Measurements from ENCODE around the gene RABEP2.

GRCh38 chr16:28880589-28880915, 44.5 kb downstream of the RABEP2 start:
- TF ChIP-seq CTCF (IDR thresholded peaks at IDR 0.05) (no peak), POLR2A (IDR thresholded peaks at IDR 0.05) (no peak)
